Spleen (tissue), 11 donors: ENCODE results near the gene IL1RAPL1. TPM values are rescaled to one million over a fixed set of nuclear protein-coding genes. Genes with fewer than 3 reads are reported as not detected.

Experiments
- DNase-seq: peaks from one replicate; pipeline ENCODE4 v3.0.0-alpha.2; 2020
- H3K27ac ChIP-seq, 8 donors: fragments of 200-600 bp; sonication (generic) in 7 of 8; 1 replicate in 4 of 8; 2 replicates in 4 of 8; pipeline versions ENCODE4 v1.5.0 to v1.8.0; 2016 to 2021; ENCODE audit warnings: inconsistent platforms in 4 of 8, mild to moderate bottlenecking in 4 of 8, moderate library complexity in 1 of 8
- H3K27me3 ChIP-seq, 7 donors: fragments of 200-600 bp; sonication (generic) in 6 of 7; replicated peaks in 1 of 7; 1 replicate in 4 of 7; 2 replicates in 3 of 7; pipeline versions ENCODE4 v1.5.0 to v1.8.0; 2016 to 2021; ENCODE audit warnings: inconsistent platforms in 3 of 7, mild to moderate bottlenecking in 1 of 7
- H3K36me3 ChIP-seq, 6 donors: fragments of 200-600 bp; sonication (generic) in 5 of 6; 1 replicate in 4 of 6; 2 replicates in 2 of 6; pipeline versions ENCODE4 v1.5.0 to v1.8.0; 2016 to 2021; ENCODE audit warnings: inconsistent platforms in 2 of 6
- H3K4me1 ChIP-seq, 6 donors: fragments of 200-600 bp; sonication (generic) in 5 of 6; 1 replicate in 3 of 6; 2 replicates in 3 of 6; pipeline versions ENCODE4 v1.5.0 to v1.8.0; 2016 to 2021; ENCODE audit warnings: inconsistent platforms in 3 of 6
- H3K4me3 ChIP-seq, 8 donors: fragments of 200-600 bp; sonication (generic) in 7 of 8; 1 replicate in 4 of 8; 2 replicates in 4 of 8; pipeline versions ENCODE4 v1.5.0 to v1.8.0; 2016 to 2021; ENCODE audit warnings: inconsistent platforms in 4 of 8, mild to moderate bottlenecking in 4 of 8, moderate library complexity in 2 of 8
- H3K9me3 ChIP-seq, 8 donors: fragments of 200-600 bp; sonication (generic) in 7 of 8; 1 replicate in 4 of 8; 2 replicates in 4 of 8; pipeline versions ENCODE4 v1.5.0 to v1.8.0; 2016 to 2021; ENCODE audit warnings: inconsistent platforms in 4 of 8
- POLR2A ChIP-seq, 3 donors: fragments of 450-650 bp; IDR thresholded peaks; one replicate each; pipeline ENCODE4 v1.5.1; 2017; ENCODE audit warnings: antibody characterized with exemption in 3 of 3, mild to moderate bottlenecking in 1 of 3
- POLR2AphosphoS5 ChIP-seq, 3 donors: sonication (generic); formaldehyde crosslinking; IDR thresholded peaks; one replicate each; pipeline ENCODE4 v1.5.1; 2017; ENCODE audit warnings: antibody characterized with exemption in 3 of 3
- WGBS, 5 donors: extraction: QIAGEN DNeasy Blood & Tissue Kit in 3 of 5; methylation state at CpG; one replicate each; pipeline versions ENCODE4 v1.1.5 to v1.1.7; 2013 to 2018; 5-methylcytosine and 5-hydroxymethylcytosine counted together
- intact Hi-C: fragments of 100-400 bp; cut with DNase I; formaldehyde crosslinking; loops from one replicate; pipeline ENCODE4 v1.15.0; 2023; ENCODE audit warnings: low total_unique reads
- polyA plus RNA-seq, 3 donors: library from polyadenylated mRNA; stranded (reverse); fragments of 200-250 nt; gene quantifications; one replicate each; pipeline ENCODE4 v1.2.1, GENCODE V29; 2013
- total RNA-seq, 7 donors: library from RNA; depleted of rRNA in 3 of 7; stranded (reverse); fragments of >200 nt in 3 of 7; fragmentation: NEBNext Ultra II Directional in 4 of 7; extraction: Animal tissue kit (Norgen Biotek cat#: 25700) in 4 of 7; gene quantifications; one replicate each; pipeline versions ENCODE4 v1.1.0 to v1.2.1, GENCODE V29; 2016 to 2021
- TF ChIP-seq, protein P1 (sequence below), 11 experiments: fragments of 200-600 bp in 7 of 11; fragments of 450-650 bp in 4 of 11; sonication (generic) in 4 of 11; IDR thresholded peaks in 8 of 11; conservative IDR thresholded peaks in 3 of 11; 1 replicate in 7 of 11; 2 replicates in 4 of 11; pipeline versions ENCODE4 v1.4.0 to v1.8.0; 2016 to 2021; ENCODE audit warnings: antibody characterized with exemption in 11 of 11, inconsistent platforms in 4 of 11, mild to moderate bottlenecking in 1 of 11
- donor health status: healthy with polysubstance abuse.
- donor health status: DM: no; HTN: no; CAD: no; lungs with moderate emphysema.
- donor health status: DM: no; HTN: no; CAD: no.
- donor health status: Bipolar disorder and iron deficiency.
- donor health status: healthy.
- donor health status: DM: no; HTN: no; CAD: no.
- donor health status: DM: yes; HTN: yes; CAD: no.

IL1RAPL1 gene
- total and polyA plus RNA-seq, 10 donors = 0.03 to 0.19 TPM; not detected in 8

DNA sequence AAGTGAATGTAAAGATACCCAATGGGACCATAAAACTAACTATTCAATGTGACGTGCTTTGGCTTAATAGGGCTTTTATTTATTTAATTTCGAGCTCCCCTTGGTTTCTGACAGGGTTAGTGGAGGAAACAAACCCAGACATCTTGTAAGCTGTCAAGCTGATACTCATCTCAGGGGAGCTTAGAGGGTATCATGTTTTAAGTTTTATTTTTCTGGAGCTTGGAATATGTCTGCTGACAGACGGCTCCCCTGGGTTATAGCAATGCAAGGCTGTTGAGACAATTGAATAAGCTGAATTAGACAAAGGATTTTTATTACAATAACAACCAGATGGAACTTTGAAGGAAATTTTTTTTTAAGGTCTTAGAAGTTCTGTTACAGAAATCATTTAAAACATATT lies 456.5 kb downstream of the IL1RAPL1 start:
- H3K4me3 ChIP-seq = no peak overlapping the region
- intact Hi-C loops = no loop called here
- TF ChIP-seq POLR2A (IDR thresholded peaks at IDR 0.05) (no peak), POLR2AphosphoS5 (IDR thresholded peaks at IDR 0.05) (no peak)
- TF ChIP-seq, protein P1, sequence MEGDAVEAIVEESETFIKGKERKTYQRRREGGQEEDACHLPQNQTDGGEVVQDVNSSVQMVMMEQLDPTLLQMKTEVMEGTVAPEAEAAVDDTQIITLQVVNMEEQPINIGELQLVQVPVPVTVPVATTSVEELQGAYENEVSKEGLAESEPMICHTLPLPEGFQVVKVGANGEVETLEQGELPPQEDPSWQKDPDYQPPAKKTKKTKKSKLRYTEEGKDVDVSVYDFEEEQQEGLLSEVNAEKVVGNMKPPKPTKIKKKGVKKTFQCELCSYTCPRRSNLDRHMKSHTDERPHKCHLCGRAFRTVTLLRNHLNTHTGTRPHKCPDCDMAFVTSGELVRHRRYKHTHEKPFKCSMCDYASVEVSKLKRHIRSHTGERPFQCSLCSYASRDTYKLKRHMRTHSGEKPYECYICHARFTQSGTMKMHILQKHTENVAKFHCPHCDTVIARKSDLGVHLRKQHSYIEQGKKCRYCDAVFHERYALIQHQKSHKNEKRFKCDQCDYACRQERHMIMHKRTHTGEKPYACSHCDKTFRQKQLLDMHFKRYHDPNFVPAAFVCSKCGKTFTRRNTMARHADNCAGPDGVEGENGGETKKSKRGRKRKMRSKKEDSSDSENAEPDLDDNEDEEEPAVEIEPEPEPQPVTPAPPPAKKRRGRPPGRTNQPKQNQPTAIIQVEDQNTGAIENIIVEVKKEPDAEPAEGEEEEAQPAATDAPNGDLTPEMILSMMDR (IDR thresholded peaks at IDR 0.05 in 8 of 11, conservative IDR thresholded peaks at IDR 0.05 in 3 of 11) = no peak
- H3K9me3 ChIP-seq = no peaks in the 10 kb centered on the region
- no peak for DNase-seq
- WGBS, 5 donors = 69 to 86% (median 77%) methylated on average over 3 of the region's 3 CpGs
- H3K4me1 ChIP-seq = no peaks in the 10 kb centered on the region
- no peak overlapping the region for H3K27ac ChIP-seq
- H3K27me3 ChIP-seq = no peaks in the 10 kb centered on the region
- no peaks in the 10 kb centered on the region for H3K36me3 ChIP-seq

DNA sequence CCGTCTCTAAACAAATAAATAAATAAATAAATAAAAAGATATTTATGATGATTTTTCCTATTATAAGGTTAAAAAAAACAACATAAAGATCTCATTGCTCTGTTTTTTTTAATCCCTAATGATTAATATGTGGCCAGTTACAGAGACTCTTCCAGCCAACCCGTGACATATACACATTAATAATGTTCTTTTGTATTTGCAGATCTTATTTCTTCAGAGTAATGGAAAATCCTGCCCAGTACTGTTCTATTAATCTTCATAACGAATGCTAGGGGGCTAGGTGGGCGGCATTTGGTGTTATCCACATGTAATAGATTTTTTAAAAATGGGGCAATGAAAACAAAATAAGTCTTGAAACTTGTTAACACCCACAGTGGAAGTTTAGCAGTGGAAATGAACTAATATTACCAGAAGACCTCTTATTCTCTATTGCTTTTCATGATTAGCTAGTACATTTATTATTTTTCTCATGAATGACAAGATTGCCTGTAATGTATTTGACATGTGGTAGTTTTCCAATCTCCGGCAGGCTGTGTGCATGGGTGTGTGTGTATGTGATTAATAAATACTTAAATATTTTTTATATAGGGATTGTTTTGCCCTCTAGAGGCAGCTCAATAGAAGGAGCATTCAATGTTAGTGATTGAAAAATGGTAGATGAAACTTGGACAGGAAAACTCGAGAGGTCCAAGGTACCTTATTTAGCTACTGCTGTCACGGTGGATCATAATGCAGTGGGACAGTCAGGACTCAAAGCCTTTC lies 457.4 kb downstream of the IL1RAPL1 start:
- DNase-seq = no peak
- TF ChIP-seq POLR2AphosphoS5 (IDR thresholded peaks at IDR 0.05) (no peak), POLR2A (IDR thresholded peaks at IDR 0.05) (no peak)
- TF ChIP-seq, protein P1 (IDR thresholded peaks at IDR 0.05 in 8 of 11, conservative IDR thresholded peaks at IDR 0.05 in 3 of 11) = no peak
- intact Hi-C loops = no loop called here
- 59 to 77% (median 71%) methylated on average over 7 of the region's 7 CpGs for whole genome bisulfite sequencing, 5 donors
- no peak overlapping the region for H3K27ac ChIP-seq
- H3K36me3 ChIP-seq = no peaks in the 10 kb centered on the region
- no peaks in the 10 kb centered on the region for H3K27me3 ChIP-seq
- H3K9me3 ChIP-seq = no peaks in the 10 kb centered on the region
- H3K4me3 ChIP-seq = no peak overlapping the region
- H3K4me1 ChIP-seq = no peaks in the 10 kb centered on the region

GRCh38 chrX:29065477-29065876 lies 478.2 kb downstream of the IL1RAPL1 start:
- Histone ChIP-seq H3K27ac (no peak overlapping the region), H3K36me3 (no peaks in the 10 kb centered on the region), H3K9me3 (peaks cover 0 to 9% (median 0%) of the 10 kb centered on the region in 8 donors), H3K4me3 (no peak overlapping the region), H3K4me1 (no peaks in the 10 kb centered on the region), H3K27me3 (no peaks in the 10 kb centered on the region)
- TF ChIP-seq POLR2A (IDR thresholded peaks at IDR 0.05) = no peak
- TF ChIP-seq, protein P1 (IDR thresholded peaks at IDR 0.05 in 8 of 11, conservative IDR thresholded peaks at IDR 0.05 in 3 of 11) = no peak
- intact Hi-C loops = no loop called here
- DNase-seq = no peak
- WGBS, 5 donors = 74 to 92% (median 84%) methylated on average over 2 of the region's 2 CpGs

GRCh38 chrX:29066516-29066915 lies 479.3 kb downstream of the IL1RAPL1 start:
- no peaks in the 10 kb centered on the region for H3K4me1 ChIP-seq
- H3K9me3 ChIP-seq = peaks cover 0 to 9% (median 0%) of the 10 kb centered on the region in 8 donors
- H3K36me3 ChIP-seq = no peaks in the 10 kb centered on the region
- intact Hi-C loops = no loop called here
- no peak for TF ChIP-seq POLR2AphosphoS5 (IDR thresholded peaks at IDR 0.05)
- TF ChIP-seq, protein P1 (IDR thresholded peaks at IDR 0.05 in 8 of 11, conservative IDR thresholded peaks at IDR 0.05 in 3 of 11) = no peak
- TF ChIP-seq POLR2A (IDR thresholded peaks at IDR 0.05) = no peak
- no peak overlapping the region for H3K27ac ChIP-seq
- no peaks in the 10 kb centered on the region for H3K27me3 ChIP-seq
- 34 to 67% (median 50%) methylated on average over 1 of the region's 1 CpG for WGBS, 5 donors
- H3K4me3 ChIP-seq = no peak overlapping the region
- DNase-seq = no peak
